ENCODE measurements around the gene PFDN1.
"Not testable (repeated sequence)": the region's sequence is repeated elsewhere in the genome, so short reads cannot be mapped to it uniquely, and the experiment has no call there.

The PFDN1 gene

GRCh38 chr5:140302786-140303639 is at the start of gene PFDN1:
Gene PFDN1 (minus strand): TSS chr5:140303101. CDS start chr5:140303073, 28 bp downstream.
- DNase-seq (ENCODE audit: low read depth in 2 of 2, low spot score in 1 of 2), result peak; percentile 76 to 84

- DNase-seq (ENCODE audit: low read depth in 2 of 2, low spot score in 1 of 2), result peak in 1 of 2 donors; percentile 16
Measured at GRCh38 chr5:140351609-140352334, 48.9 kb upstream of the PFDN1 start.

GRCh38 chr5:140349244-140349643 is 46.3 kb upstream of the PFDN1 start:
- no peak for DNase-seq (ENCODE audit: low read depth in 2 of 2, low spot score in 1 of 2)

GRCh38 chr5:140348104-140348503 is 45.2 kb upstream of the PFDN1 start:
- DNase-seq (ENCODE audit: low read depth in 2 of 2, low spot score in 1 of 2), result no peak

- DNase-seq (ENCODE audit: low read depth in 2 of 2, low spot score in 1 of 2), result no peak
Measured at GRCh38 chr5:140347360-140347759, 44.5 kb upstream of the PFDN1 start.

- peak in 1 of 2 donors; percentile 7 for DNase-seq (ENCODE audit: low read depth in 2 of 2, low spot score in 1 of 2)
Measured at GRCh38 chr5:140346348-140347221, 43.7 kb upstream of the PFDN1 start, which contains the start of gene HBEGF. Gene HBEGF (minus strand): TSS chr5:140346603. CDS start chr5:140346328, 275 bp downstream.

GRCh38 chr5:140345919-140346347 is 43.0 kb upstream of the PFDN1 start:
- no peak for DNase-seq (ENCODE audit: low read depth in 2 of 2, low spot score in 1 of 2)

- DNase-seq (ENCODE audit: low read depth in 2 of 2, low spot score in 1 of 2), result no peak
Measured at GRCh38 chr5:140344683-140345423, 42.0 kb upstream of the PFDN1 start.

GRCh38 chr5:140343849-140344248 is 40.9 kb upstream of the PFDN1 start:
- DNase-seq (ENCODE audit: low read depth in 2 of 2, low spot score in 1 of 2), result not testable (repeated sequence)

GRCh38 chr5:140342896-140343295 is 40.0 kb upstream of the PFDN1 start:
- no peak for DNase-seq (ENCODE audit: low read depth in 2 of 2, low spot score in 1 of 2)

- DNase-seq (ENCODE audit: low read depth in 2 of 2, low spot score in 1 of 2), result no peak
Measured at GRCh38 chr5:140342287-140342686, 39.4 kb upstream of the PFDN1 start.

- DNase-seq (ENCODE audit: low read depth in 2 of 2, low spot score in 1 of 2), result no peak
Measured at GRCh38 chr5:140341591-140341990, 38.7 kb upstream of the PFDN1 start.

- DNase-seq (ENCODE audit: low read depth in 2 of 2, low spot score in 1 of 2), result no peak
Measured at GRCh38 chr5:140340605-140341121, 37.8 kb upstream of the PFDN1 start.

GRCh38 chr5:140339636-140340035 is 36.7 kb upstream of the PFDN1 start:
- no peak for DNase-seq (ENCODE audit: low read depth in 2 of 2, low spot score in 1 of 2)

- no peak for DNase-seq (ENCODE audit: low read depth in 2 of 2, low spot score in 1 of 2)
Measured at GRCh38 chr5:140338908-140339307, 36.0 kb upstream of the PFDN1 start.

GRCh38 chr5:140338336-140338735 is 35.4 kb upstream of the PFDN1 start:
- DNase-seq (ENCODE audit: low read depth in 2 of 2, low spot score in 1 of 2), result no peak

- DNase-seq (ENCODE audit: low read depth in 2 of 2, low spot score in 1 of 2), result no peak
Measured at GRCh38 chr5:140337880-140338279, 35.0 kb upstream of the PFDN1 start.

- no peak for DNase-seq (ENCODE audit: low read depth in 2 of 2, low spot score in 1 of 2)
Measured at GRCh38 chr5:140336388-140336787, 33.5 kb upstream of the PFDN1 start.

GRCh38 chr5:140331638-140332037 is 28.7 kb upstream of the PFDN1 start:
- no peak for DNase-seq (ENCODE audit: low read depth in 2 of 2, low spot score in 1 of 2)

Measured in stimulated activated CD8-positive, alpha-beta memory T cell treated with anti-CD3 and anti-CD28 coated beads, Interleukin-4, amount 100 ng/mL, for 1 hour (primary cell).